ENCODE measurements around the gene TUBA3E.
"Not testable (repeated sequence)": the region's sequence is repeated elsewhere in the genome, so short reads cannot be mapped to it uniquely, and the experiment has no call there.

TUBA3E gene

GRCh38 chr2:130142396-130143265 is 55.6 kb downstream of the TUBA3E start:
- DNase-seq: not testable (repeated sequence)

Data from stimulated activated CD4-positive, alpha-beta T cell treated with anti-CD3 and anti-CD28 coated beads, Interleukin-1b, Interleukin-23, amount 100 ng/mL, for 48 hours (primary cell).